OCI-LY3 (cell line): ENCODE results near the gene TAF1D.

Experiments
- CTCF ChIP-seq: fragments of 200-600, 300-600 bp; sonication (generic); IDR thresholded peaks from 2 replicates; pipeline ENCODE4 v1.5.1; 2014; ENCODE audit warnings: antibody characterized with exemption, low read length, low read depth
- EZH2phosphoT487 ChIP-seq: fragments of 200-600 bp; shearing (Covaris generic); IDR thresholded peaks from 2 replicates; pipeline ENCODE4 v1.6.1; 2018; ENCODE audit warnings: antibody characterized with exemption, mixed run types, low read depth

- TF ChIP-seq CTCF, result no peak
- TF ChIP-seq EZH2phosphoT487, result no peak
These were observed 13.1 kb downstream of the TAF1D start for GRCh38 chr11:93727985-93728791.
